CD4-positive, alpha-beta T cell treated with Interleukin-2 at 100 ng/mL for 4 hours (primary cell): ENCODE data around the gene PODN.

Source experiments
- DNase-seq: peaks from one replicate; pipeline ENCODE4 v3.0.0-alpha.2; 2020; ENCODE audit warnings: low spot score

The PODN gene

DNA sequence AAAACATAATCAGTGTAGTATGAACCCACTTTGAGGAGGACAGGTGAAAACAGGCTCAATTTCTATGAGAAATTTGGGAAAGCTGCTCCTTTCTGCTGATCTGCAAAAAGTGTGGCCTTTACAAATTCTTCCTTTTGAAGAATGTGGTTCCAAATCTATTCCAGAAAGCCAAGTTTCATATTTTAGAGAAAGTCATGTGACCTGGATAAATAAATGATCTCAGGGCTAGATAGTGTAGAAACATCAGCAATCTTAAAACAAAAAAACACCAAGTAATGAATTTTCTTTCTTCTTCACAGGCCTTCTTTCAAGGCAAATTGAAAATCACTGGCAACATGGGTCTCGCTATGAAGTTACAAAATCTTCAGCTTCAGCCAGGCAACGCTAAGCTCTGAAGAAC is 11.7 kb upstream of the PODN start:
- DNase-seq = no peak

DNA sequence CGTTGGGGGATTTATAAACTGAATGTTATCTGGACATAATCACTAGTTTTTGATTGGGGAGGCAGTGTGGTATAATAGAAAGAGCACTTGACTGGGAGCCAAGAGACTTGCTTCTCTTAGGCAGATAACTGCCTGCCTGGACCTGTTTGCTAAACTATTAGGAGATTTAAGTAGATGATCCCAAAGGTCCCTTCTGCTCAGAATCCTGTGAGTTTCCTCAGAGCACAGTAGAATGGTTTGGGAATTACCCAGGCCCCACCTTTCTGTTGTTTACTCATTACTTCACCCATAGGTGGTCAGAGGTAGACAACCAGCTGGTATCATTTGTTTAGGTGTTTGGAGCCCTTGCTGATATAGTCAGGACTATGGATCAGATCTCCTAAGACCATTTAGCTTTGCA is 10.3 kb upstream of the PODN start:
- DNase-seq = no peak

DNA sequence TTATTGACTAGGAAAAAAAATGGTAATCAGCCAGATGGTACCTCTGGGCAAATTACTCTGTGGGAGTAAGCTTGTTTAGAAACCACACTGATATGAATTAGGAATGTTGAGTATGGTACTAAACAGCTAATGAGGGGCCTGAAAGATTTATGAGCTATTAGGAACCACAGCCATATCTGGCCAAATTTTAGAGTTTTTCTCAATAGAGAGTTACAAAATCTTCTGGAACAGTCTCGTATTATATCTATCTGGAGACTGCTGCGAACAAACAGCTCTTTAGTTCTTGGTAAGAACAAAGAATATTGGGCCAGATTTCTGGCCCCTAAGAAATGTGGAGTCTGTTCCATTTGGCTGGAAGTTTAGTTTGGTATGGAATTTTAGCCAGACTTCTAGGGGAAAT is 4.9 kb upstream of the PODN start:
- no peak for DNase-seq

DNA sequence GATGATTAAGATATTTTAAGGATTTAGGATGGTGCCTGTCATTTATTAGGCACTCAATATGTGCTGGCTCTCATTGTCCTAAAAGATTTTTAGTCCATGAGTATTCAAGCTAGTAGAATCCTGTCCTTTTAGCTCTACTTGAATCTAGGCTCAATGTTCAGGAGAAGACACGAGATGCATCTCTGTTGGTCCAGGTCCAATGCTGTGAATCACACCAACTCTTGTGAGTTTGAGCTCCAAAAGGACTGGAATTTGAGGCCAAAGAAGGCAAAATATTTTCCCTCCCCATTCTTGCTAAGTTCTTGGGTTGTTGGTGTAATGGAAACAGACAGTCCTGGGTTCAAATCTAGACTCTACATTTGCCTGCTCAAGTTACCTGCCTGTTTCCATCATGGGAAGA is 1.4 kb upstream of the PODN start:
- DNase-seq = no peak

DNA sequence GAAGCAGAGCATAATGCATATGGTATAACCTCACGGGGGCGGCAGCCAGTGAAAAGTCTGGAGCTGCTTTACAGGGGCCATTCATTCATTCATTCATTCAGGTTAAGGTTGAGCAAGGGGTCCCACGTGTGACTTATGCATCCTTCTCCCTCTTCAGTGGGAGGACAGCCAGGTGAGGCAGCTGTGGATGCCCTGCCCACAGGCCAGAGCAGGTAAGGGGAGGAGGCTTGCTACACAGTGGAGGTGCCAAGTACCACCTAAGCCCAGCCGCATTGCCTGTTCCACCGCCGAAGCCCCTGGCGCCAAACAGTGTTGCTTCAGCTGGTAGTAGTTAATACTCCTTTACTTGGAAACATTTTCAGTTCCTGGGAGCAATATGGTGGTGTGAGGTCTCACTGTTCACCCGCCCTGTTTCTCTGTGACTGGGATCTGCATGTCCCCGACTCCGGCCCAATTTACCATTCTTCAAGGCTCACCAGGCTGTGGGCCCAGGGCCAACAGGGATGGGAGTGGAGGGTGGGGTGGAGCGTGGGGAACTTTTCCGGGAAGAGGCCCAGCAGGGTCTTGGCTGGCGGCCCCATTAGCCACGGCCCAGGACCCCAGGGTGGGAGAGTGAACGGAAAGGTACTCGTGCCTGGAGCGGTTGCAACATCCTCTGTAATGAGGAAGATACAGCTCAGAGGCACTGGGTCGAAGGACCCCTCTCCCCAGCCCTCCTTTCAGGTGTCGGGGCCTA is 722 bp upstream of the PODN start:
- no peak for DNase-seq

DNA sequence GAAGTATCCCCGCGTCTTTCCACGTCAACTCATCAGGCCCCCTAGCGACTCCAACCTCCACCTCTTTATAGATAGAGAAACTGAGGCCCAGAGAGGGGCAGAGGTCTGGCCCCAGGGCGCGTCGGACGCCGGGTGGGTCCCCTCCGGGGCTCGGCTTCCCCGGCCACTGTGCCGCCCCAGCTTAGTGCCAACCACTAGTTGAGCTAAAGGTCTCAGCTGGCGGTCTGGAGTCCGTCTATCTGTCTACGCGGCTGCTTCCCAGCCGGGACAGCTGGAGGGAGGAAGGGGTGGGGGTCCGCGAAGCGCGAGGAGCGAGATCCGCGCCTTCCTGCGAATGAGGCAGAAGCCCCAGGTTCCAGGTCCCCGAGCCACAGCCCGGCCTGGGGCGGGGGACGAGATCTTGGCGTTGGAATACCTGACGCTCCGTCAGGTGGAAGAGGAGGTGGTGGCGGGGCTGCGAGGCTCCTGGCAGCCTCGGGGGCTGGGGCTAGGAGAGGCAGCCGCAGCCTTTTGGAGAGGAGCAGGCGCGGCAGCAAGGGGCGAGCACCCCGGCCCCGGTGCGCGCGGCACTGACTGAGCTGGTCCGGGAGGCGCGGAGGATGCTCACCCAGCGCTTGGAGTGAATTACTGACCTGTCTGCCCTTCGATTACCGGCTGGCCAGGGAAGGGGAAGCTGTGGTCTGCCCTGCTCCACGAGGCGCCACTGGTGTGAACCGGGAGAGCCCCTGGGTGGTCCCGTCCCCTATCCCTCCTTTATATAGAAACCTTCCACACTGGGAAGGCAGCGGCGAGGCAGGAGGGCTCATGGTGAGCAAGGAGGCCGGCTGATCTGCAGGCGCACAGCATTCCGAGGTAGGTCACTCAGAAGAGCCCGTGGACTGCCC is 937 bp downstream of the PODN start:
- no peak for DNase-seq

DNA sequence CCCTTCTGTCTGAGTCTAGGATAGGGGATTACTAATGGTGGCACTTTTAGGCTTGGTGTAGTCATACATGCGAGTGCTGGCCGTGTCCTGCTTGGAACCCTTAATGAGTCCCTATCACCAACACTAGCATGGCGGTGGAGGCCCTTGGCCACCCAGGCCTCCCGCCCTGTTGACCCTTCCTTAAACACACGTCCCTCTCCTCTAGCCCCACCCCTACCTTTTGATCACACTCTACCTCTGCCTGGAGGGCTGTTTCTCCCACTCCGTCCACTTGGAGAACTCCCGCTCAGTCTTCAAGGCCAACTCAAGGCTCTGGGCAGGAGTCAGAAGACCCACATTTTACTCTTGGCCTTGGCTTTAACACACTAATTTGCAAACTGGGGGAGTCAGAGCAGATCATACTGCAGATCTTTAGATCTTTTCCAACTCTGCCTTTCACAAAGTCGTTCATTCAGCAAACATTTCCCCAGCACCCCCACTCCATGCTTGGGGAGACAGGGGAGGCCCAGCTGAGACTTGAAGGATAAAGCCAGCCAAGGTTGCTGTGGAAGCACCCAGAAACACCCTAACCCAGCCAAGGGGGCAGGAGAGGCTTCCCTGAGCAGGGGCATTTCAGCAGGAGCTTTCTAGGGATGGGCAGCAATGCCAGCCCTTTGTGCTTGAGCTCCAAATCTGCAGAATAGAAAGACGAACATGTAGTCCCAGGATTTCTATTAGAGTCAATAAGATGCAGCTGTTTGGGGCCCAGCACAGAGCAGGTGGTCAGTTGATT is 1.9 kb downstream of the PODN start:
- no peak for DNase-seq

DNA sequence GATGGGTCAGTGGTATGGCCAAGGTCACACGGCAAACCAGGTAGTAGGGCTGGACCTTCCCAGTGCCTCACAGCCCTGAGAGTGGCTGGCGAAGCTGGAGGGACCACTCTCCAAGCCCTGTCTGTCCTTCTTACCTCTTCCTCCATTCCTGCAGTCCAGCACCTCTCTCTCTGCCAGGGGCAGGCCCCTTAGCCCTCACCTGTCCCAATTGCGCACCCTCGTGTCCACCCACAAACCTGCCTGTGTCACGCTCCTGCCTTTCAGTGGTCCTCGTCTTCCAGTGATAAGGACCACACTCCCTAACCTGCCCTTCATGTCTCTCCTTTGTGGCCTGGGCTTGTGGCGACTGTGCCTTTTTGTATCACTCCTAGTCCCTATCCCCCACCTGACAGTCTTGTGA is 3.4 kb downstream of the PODN start:
- no peak for DNase-seq

DNA sequence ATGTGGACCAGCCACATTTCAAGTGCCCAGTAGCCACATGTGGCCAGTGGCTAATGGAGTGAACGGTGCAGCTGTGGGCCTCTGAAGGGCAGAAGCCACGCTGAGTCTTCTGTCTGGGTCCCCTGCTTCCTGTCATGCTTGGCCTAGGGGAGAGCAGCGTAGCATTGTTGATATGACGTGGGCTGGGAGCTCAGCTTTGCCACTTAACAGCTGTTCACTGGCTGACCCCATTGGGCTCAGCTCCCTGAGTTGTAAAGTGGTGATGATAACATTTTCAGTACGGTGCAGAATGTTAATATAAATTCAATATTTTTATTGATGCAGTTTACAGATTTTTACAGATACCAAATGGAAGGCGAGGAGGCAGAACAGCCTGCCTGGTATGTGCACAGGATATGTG is 4.5 kb downstream of the PODN start:
- DNase-seq = no peak

DNA sequence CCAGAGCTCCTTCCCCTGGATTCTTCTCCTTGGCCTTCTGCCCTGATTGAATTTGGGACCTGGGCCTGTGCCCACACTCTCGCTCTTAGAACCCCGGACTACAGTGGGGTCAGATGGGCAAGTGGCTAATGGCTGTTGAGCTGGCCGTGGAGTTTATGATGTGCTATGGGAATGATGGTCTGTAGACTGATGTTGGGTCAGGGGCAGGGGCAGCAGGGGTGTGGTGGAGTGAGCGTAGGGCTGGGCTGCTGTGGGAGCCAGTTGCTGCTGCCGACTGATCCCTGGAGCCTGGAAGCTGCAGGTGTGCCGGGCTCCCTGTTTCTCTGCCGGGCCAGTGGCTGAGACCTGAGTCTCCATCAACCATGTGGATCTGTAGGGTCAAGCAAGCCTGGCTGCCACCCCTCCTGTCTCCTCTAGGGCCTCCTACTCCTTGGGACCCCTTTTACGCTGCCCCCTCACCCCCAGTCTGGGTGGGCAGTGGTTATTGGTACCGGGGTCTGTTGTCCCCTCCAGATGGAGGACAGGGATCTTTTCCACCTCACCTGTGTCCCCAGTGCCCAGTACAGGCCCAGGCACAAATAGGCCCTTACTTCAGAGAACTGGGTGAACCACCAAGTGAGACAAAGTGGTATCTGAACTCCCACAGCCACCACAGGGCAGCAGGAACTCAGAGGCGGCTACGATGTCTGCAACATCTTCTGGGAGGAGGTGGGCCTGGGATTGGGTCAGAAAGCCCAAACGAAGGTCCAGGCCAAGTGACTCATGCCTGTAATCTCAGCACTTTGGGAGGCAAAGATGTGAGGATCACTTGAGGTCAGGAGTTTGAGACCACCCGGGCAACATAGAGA is 5.1 kb downstream of the PODN start:
- DNase-seq = no peak

DNA sequence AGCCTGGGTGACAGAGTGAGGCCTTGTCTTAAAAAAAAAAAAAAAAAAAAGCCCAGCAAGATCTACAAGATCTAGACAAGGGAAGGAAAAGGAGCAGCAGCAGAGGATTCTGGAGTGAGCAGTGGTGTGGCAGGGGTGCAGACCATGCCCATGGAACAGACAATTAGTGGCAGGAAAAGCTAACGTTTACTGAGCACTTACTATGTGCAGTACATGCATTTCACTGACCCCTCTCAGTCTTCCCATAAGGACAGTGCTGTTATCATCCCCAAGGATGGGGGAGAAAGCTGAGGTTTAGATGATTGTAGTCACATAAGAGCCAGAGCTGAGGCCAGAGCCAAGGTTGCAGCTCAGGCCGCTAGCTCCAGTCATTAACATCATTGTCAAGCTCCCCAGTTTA is 5.9 kb downstream of the PODN start:
- no peak for DNase-seq

DNA sequence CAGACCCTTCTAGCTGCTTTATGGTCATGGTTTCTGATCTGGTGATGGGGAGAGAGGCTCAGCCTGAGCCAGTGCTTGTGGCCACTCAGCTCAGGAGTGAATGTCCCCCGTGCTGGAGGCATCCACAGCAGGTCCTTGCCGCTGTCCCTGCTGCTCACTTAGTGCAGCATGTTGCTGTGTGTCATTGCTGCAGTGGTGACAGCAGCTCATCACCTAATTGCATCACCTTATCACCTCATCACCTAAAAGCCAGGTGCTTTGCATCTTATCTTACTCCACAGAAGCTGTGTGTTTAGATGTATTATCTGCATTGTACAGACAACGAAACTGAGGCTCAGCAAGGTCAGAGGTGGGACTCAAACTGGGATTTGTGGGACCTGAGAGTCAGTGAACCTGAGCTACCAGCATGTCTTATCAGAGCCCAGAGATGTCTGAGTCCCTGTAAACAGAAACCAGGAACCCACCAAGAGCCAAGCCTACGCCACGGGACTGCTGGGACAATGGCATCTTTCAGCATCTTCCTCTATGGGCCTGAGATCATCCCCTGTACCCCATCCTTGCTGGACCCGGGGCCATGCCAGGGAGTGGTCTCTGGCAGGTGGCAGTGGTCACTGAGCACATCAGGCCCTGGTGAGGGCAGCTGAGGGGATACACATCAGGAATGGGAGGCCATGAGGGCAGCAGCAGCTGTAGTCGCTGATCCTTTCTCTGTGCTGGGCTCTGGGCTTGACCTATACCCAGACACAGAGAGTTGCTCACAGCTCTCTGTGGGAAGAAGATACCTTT is 6.5 kb downstream of the PODN start:
- no peak for DNase-seq

DNA sequence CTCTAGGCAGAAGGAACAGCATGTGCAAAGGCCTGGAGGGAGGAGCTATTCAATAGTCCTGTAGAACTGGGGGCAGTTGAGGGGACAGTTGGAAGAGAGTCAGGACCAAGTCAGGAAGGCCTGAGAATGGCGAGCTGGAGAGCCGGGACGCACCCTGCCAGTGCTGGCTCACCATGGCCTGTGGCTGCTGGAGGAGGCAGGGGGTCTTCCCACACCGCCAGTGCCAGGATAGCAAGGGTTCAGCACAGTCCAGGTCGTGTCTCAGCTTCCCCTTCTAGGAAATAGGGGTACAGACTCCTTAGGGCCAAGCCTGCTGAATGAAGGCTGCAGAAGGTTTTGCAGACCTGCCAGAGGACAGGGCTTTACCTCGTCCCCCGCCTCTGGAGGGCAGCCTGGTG is 7.3 kb downstream of the PODN start:
- DNase-seq = no peak

DNA sequence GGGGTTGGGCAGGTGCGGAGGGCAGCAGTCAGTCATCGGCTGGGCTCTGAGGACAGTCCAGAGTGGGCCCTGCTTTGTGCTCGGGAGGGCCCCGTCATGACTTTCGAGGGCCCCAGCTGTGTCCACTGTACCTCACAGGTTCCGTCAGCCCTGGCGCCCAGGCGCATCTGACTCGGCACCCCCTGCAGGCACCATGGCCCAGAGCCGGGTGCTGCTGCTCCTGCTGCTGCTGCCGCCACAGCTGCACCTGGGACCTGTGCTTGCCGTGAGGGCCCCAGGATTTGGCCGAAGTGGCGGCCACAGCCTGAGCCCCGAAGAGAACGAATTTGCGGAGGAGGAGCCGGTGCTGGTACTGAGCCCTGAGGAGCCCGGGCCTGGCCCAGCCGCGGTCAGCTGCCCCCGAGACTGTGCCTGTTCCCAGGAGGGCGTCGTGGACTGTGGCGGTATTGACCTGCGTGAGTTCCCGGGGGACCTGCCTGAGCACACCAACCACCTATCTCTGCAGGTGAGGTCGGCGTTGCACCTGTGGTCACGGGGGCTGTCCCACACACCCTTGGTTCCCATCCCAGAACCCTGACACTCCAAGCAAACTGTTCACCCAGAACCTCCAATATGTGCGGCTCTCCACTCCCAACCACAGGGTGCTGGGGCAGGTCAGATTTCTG is 7.8 kb downstream of the PODN start:
- no peak for DNase-seq

DNA sequence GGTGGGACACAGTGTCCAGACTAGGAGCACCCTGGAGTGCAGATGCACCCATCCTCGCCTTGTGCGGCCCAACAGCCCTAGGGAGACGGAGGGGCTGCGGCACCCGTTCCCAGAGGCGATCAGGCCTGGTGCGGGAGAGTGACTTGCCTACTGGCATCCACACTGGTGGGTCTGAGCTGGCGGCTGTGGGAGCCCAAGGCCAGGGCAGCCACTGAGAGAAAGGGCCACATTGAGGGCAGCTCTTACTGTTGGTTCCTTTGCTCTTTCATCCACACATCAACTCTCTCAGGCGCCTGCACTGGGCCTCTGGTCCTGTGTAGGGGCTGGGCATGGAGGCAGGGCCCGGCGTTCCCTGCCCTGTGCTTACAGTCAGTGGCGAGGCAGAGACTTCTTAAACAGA is 8.6 kb downstream of the PODN start:
- no peak for DNase-seq

DNA sequence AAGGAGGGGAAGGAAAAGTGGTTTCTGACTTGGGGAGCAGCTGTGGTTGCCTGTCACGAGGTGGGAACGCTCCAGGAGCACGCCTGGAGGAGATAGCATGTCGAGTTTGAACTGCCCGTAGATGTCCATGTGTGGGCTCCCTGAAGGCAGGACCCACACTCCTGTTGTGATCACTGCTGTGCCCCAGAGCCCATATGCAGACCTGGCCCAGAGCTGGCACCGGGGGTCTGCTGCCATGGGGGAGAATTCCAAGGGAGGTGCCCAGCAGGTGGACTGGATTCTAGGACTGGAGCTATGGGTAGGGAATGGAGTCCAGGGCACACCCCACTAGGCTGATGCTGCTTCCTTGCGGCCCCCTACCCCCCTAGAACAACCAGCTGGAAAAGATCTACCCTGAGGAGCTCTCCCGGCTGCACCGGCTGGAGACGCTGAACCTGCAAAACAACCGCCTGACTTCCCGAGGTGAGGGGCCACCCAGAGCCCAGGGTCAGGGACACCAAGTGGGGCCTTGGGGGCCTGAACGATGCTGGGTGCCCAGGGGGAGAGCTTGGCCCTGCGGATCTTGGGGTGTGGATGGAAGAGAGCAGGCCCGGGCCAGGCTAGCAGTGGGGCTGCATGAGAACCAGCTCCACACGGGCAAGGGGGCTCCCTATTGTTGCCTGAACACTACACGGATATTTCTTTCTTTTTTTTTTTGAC is 9.3 kb downstream of the PODN start:
- DNase-seq = no peak

DNA sequence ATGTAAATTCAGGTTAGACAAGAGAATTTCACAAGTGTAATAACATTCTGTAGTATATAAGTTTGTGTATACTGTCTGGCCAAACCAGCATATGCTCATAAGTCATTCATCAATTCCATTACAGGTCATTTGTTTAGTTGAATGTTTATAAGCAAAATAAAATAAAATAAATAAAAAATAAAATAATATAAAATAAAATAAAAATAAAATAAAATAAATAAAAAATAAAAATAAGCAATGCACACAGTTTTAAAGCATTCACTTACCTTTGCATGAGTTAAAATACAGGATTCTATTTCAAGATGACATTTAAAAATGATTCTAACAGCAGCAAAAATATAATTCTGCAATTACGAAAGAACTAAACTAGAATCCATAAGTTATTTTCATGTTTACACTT is 9.9 kb downstream of the PODN start:
- no peak for DNase-seq

DNA sequence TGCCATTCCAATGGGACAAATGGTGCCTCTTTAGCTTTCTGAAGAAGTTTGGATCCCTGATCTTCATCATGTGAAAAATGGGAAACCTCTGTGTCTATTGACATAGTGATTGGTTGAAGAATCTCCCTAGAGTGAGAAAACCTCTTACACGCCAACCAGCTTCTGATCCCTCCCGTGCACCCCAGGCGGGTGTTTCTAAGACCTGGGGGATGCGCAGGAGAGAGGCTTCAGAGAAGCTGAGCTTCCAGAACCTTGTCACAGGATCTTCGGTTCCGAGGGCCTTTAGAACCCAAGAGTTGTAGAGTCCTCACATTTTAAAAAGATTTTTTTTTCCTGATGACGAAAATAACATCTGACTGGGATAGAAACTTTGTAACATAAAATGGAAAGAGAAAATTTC is 11.3 kb downstream of the PODN start:
- no peak for DNase-seq

DNA sequence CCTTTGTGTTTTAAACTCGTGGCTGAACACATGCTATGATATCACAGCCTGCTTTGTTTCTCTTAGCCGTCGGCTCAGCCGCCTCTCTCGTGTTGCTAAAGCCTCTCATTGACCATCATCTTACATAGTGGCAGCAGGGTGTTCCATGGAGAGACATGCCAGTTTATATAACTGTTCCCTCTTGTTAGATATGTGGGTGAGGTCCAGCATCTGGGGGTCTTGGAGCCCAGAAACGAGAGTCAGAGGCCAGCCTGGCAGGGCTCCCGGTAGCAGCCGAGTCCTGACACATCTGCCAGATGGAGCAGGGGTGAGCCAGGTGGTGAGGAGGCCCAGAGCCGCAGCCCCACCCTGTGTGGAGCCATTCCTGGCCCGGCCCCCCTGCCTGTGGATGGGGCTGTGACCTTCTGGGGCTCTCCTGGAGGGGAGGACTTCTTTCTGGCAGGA is 11.9 kb downstream of the PODN start:
- no peak for DNase-seq
